A549 (cell line): ENCODE data around the gene CHST11. TPM values are rescaled to one million over a fixed set of nuclear protein-coding genes. Genes with fewer than 3 reads are reported as not detected.

ENCODE experiments used
- ATAC-seq, 2 experiments: fragments of 200-7000 bp in 1 of 2; fragments of >200 bp in 1 of 2; cut with Nextera tagmentation in 1 of 2; cut with Tn5 transposase in 1 of 2; 3 replicates each; pipeline versions ENCODE4 v1.8.0 to v1.9.1; 2018 to 2020; ENCODE audit warnings: mild to moderate bottlenecking in 1 of 2, moderate library complexity in 1 of 2
- CTCF ChIA-PET: fragments of 300-600 bp; sonication (Branson Sonifier 250); formaldehyde crosslinking; extraction: SDS; loops from one replicate; lab custom pipeline; 2021; ENCODE audit warnings: antibody characterized with exemption, inconsistent platforms; lab: Yijun Ruan, JAX
- POLR2A ChIA-PET: fragments of 350-600 bp; formaldehyde crosslinking; extraction: SDS; loops from one replicate; lab custom pipeline; 2021; ENCODE audit warnings: antibody characterized with exemption, inconsistent platforms; lab: Yijun Ruan, JAX
- DNase-seq, 2 experiments: peaks; one replicate each; pipeline versions ENCODE4 v3.0.0 to v3.0.0-alpha.2; 2011 to 2016; ENCODE audit warnings: low read depth in 1 of 2, low spot score in 1 of 2
- FAIRE-seq: peaks from 2 replicates; lab custom pipeline; 2011; peaks lifted over from hg19 to GRCh38; lab: Jason Lieb, UNC
- H3K27ac ChIP-seq, 2 experiments: fragments of >200 bp; sonication (Bioruptor Twin); formaldehyde crosslinking; 3 replicates each; pipeline ENCODE4 v1.5.1; 2016 to 2017
- H3K4me1 ChIP-seq: fragments of >200 bp; sonication (Bioruptor Twin); formaldehyde crosslinking; 3 replicates; pipeline ENCODE4 v1.6.1; 2016
- H3K4me2 ChIP-seq: fragments of >200 bp; sonication (Bioruptor Twin); formaldehyde crosslinking; 3 replicates; pipeline ENCODE4 v1.6.1; 2016
- H3K4me3 ChIP-seq: fragments of >200 bp; sonication (Bioruptor Twin); formaldehyde crosslinking; 3 replicates; pipeline ENCODE4 v1.5.1; 2016
- H3K9me3 ChIP-seq: fragments of >200 bp; sonication (Bioruptor Twin); formaldehyde crosslinking; 3 replicates; pipeline ENCODE4 v1.6.1; 2016
- BHLHE40 ChIP-seq: IDR thresholded peaks from 2 replicates; pipeline ENCODE4 v1.6.1; 2012; ENCODE audit warnings: low read depth, low read length, inconsistent platforms
- CBX8 ChIP-seq: fragments of 200-600 bp; sonication (generic); IDR thresholded peaks from 2 replicates; pipeline ENCODE4 v1.6.1; 2016
- CEBPB ChIP-seq, 2 experiments: fragments of >200 bp in 1 of 2; sonication (Bioruptor Twin) in 1 of 2; formaldehyde crosslinking in 1 of 2; IDR thresholded peaks; 2 replicates each; pipeline ENCODE4 v1.6.1; 2012 to 2016
- CHD2 ChIP-seq: fragments of 150-350 bp; IDR thresholded peaks from 2 replicates; pipeline ENCODE4 v1.6.1; 2014; ENCODE audit warnings: low read length; ENCODE audit not compliant: partially characterized antibody
- CHD4 ChIP-seq: fragments of 200-600 bp; sonication (generic); IDR thresholded peaks from 2 replicates; pipeline ENCODE4 v1.6.1; 2016; ENCODE audit warnings: antibody characterized with exemption, mild to moderate bottlenecking, borderline replicate concordance
- EHF ChIP-seq: fragments of 250-450 bp; sonication (Bioruptor Pico); IDR thresholded peaks from 2 replicates; pipeline ENCODE4 v1.5.0; 2020; ENCODE audit warnings: mild to moderate bottlenecking
- FOSB ChIP-seq: fragments of 250-450 bp; sonication (Bioruptor Pico); IDR thresholded peaks from 2 replicates; pipeline ENCODE4 v1.5.0; 2020; ENCODE audit warnings: mild to moderate bottlenecking, moderate library complexity
- FOXS1 ChIP-seq: fragments of 250-450 bp; sonication (Bioruptor Pico); IDR thresholded peaks from 2 replicates; pipeline ENCODE4 v1.5.0; 2020; ENCODE audit warnings: mild to moderate bottlenecking, moderate library complexity
- HDAC2 ChIP-seq: fragments of 200-600 bp; sonication (generic); IDR thresholded peaks from 2 replicates; pipeline ENCODE4 v1.6.1; 2016
- HEYL ChIP-seq: fragments of 250-450 bp; sonication (Bioruptor Pico); IDR thresholded peaks from 2 replicates; pipeline ENCODE4 v1.8.0; 2021; ENCODE audit warnings: mild to moderate bottlenecking, moderate library complexity
- HOXB5 ChIP-seq: fragments of 250-450 bp; sonication (Bioruptor Pico); IDR thresholded peaks from 2 replicates; pipeline ENCODE4 v1.5.0; 2020; ENCODE audit warnings: mild to moderate bottlenecking, moderate library complexity
- JUN ChIP-seq, 2 experiments: fragments of >200 bp; sonication (Bioruptor Twin); formaldehyde crosslinking; IDR thresholded peaks; 2 replicates in 1 of 2; 3 replicates in 1 of 2; pipeline ENCODE4 v1.6.1; 2016 to 2017
- KDM5A ChIP-seq: fragments of 200-600 bp; sonication (generic); IDR thresholded peaks from 2 replicates; pipeline ENCODE4 v1.6.1; 2016; ENCODE audit warnings: antibody characterized with exemption, mild to moderate bottlenecking
- MAZ ChIP-seq: fragments of 150-350 bp; IDR thresholded peaks from 2 replicates; pipeline ENCODE4 v1.6.1; 2014; ENCODE audit warnings: antibody characterized with exemption, low read depth, low read length, borderline replicate concordance
- MYC ChIP-seq: IDR thresholded peaks from 2 replicates; pipeline ENCODE4 v1.6.1; 2012; ENCODE audit warnings: mild to moderate bottlenecking, inconsistent platforms, low read length, improper control_type of control experiment, borderline replicate concordance
- NPAS2 ChIP-seq: fragments of 250-450 bp; sonication (Bioruptor Pico); IDR thresholded peaks from 2 replicates; pipeline ENCODE4 v1.8.0; 2022; ENCODE audit warnings: mild to moderate bottlenecking, moderate library complexity, borderline replicate concordance
- PHF8 ChIP-seq: fragments of 200-600 bp; sonication (generic); IDR thresholded peaks from 2 replicates; pipeline ENCODE4 v1.6.1; 2016; ENCODE audit warnings: low read depth, mild to moderate bottlenecking, antibody characterized with exemption, moderate library complexity, borderline replicate concordance
- POLR2A ChIP-seq: IDR thresholded peaks from 2 replicates; pipeline ENCODE4 v1.6.1; 2012; ENCODE audit warnings: mild to moderate bottlenecking, low read length
- POLR2AphosphoS2 ChIP-seq: conservative IDR thresholded peaks from 2 replicates; pipeline ENCODE4 v1.6.1; 2012; ENCODE audit warnings: low read length, improper control_type of control experiment, inconsistent platforms
- RARB ChIP-seq: fragments of 250-450 bp; sonication (Bioruptor Pico); IDR thresholded peaks from 2 replicates; pipeline ENCODE4 v1.8.0; 2021; ENCODE audit warnings: mild to moderate bottlenecking, moderate library complexity
- RCOR1 ChIP-seq: fragments of 150-350 bp; IDR thresholded peaks from 2 replicates; pipeline ENCODE4 v1.6.1; 2014; ENCODE audit warnings: antibody characterized with exemption, low read length, low read depth
- RNF2 ChIP-seq: fragments of 200-600 bp; sonication (generic); IDR thresholded peaks from 2 replicates; pipeline ENCODE4 v1.6.1; 2016; ENCODE audit warnings: low read depth, mild to moderate bottlenecking, antibody characterized with exemption, moderate library complexity, borderline replicate concordance
- TFCP2L1 ChIP-seq: fragments of 250-450 bp; sonication (Bioruptor Pico); IDR thresholded peaks from 2 replicates; pipeline ENCODE4 v1.5.0; 2021; ENCODE audit warnings: mild to moderate bottlenecking
- ZNF302 ChIP-seq: fragments of 250-450 bp; sonication (Bioruptor Pico); IDR thresholded peaks from 2 replicates; pipeline ENCODE4 v1.9.0; 2021; ENCODE audit warnings: inconsistent platforms, mild to moderate bottlenecking, moderate library complexity
- WGBS: methylation state at CpG from one replicate; pipeline ENCODE4 v1.1.6; 2017; ENCODE audit errors: missing lambda C conversion rate; 5-methylcytosine and 5-hydroxymethylcytosine counted together
- polyA plus RNA-seq, 4 experiments: library from polyadenylated mRNA; depleted of rRNA in 3 of 4; stranded (reverse); fragments of >200 nt; fragmentation: RNase III in 1 of 4; extraction: RNeasy Plus Mini Kit Qiagen cat#74134 plus additional on column Dnase treatment in 1 of 4; gene quantifications; 2 replicates in 3 of 4; 3 replicates in 1 of 4; pipeline ENCODE4 v1.2.3, GENCODE V29; 2011 to 2017
- TF ChIP-seq, protein P1 (sequence below): fragments of 250-450 bp; sonication (Bioruptor Pico); IDR thresholded peaks from 2 replicates; pipeline ENCODE4 v1.5.0; 2020; ENCODE audit warnings: low read depth, mild to moderate bottlenecking, moderate library complexity
- TF ChIP-seq, protein P2 (sequence below): fragments of >200 bp; sonication (Bioruptor Twin); formaldehyde crosslinking; IDR thresholded peaks from 3 replicates; pipeline ENCODE4 v1.5.1; 2016
- TF ChIP-seq, protein P3 (sequence below): IDR thresholded peaks from 2 replicates; pipeline ENCODE4 v1.6.1; 2012
- TF ChIP-seq, protein P4 (sequence below): IDR thresholded peaks from 2 replicates; pipeline ENCODE4 v1.6.1; 2012

The CHST11 gene
- polyA plus RNA-seq, 2 of the 4 experiments (the other 2 are of a cell fraction) = 19.2 to 21.8 TPM

DNA sequence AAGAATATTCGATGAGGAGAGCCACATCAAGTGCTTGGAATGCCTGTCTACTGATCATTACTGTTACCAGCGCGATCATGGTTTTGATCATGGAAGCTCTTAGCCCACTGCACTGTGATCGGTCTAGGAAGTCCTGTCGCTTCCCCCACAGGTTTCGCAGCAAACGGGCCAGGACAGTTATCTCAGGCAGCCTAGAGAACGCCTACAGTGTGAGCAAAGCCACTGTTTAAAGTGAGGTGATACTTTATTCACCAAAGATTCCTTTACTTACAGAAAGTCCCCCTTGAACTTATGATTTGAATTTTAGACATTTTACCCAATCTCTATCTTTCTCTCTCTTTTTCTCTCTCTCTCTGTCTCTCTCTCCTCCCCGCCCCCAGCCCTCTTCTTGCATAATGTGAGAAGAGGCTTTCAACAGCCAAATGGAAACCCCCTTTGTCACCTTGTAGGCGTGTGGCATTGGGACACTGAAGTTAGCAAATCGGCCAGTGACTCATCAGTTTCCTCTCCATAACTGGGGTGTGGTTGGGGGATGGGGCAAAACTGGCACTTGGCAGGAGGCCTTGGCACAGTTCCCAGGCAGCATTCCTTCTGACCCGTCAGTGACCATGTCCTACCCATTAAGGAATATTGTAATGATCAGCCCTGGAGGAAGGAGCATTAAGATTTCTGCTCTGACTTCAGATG is 214.8 kb downstream of the CHST11 start (continued):
- TF ChIP-seq, protein P1, sequence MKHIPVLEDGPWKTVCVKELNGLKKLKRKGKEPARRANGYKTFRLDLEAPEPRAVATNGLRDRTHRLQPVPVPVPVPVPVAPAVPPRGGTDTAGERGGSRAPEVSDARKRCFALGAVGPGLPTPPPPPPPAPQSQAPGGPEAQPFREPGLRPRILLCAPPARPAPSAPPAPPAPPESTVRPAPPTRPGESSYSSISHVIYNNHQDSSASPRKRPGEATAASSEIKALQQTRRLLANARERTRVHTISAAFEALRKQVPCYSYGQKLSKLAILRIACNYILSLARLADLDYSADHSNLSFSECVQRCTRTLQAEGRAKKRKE (CRISPR knock-in tag) = 0 out of 2 replicates have a peak, but pooled peaks have one; percentile 52
- TF ChIP-seq EHF (CRISPR knock-in tag) (peak; percentile 29; the same call in 1 of the 2 replicates), HEYL (0 out of 2 replicates have a peak, but pooled peaks have one; percentile 52), TFCP2L1 (CRISPR knock-in tag) (no peak), RARB (CRISPR knock-in tag) (peak; percentile 89), CHD2 (peak; percentile 75), PHF8 (no peak), HDAC2 (no peak), ZNF302 (0 out of 2 replicates have a peak, but pooled peaks have one; percentile 13), RNF2 (no peak), NPAS2 (no peak), FOSB (CRISPR knock-in tag) (peak; percentile 44; the same call in 1 of the 2 replicates), MYC (peak; percentile 76; the same call in 1 of the 2 replicates), POLR2A (no peak), POLR2AphosphoS2 (no peak), CHD4 (no peak), BHLHE40 (no peak; the same call in 1 of the 2 replicates), MAZ (no peak), CBX8 (no peak), CEBPB (IDR thresholded peaks at IDR 0.05) (peak; percentile 99 to 100), HOXB5 (peak; percentile 59; the same call in 1 of the 2 replicates), RCOR1 (peak; percentile 17; the same call in 1 of the 2 replicates), JUN (IDR thresholded peaks at IDR 0.05) (peak; percentile 98; a peak in 4 of 5 replicates), KDM5A (no peak)
- TF ChIP-seq, protein P2, sequence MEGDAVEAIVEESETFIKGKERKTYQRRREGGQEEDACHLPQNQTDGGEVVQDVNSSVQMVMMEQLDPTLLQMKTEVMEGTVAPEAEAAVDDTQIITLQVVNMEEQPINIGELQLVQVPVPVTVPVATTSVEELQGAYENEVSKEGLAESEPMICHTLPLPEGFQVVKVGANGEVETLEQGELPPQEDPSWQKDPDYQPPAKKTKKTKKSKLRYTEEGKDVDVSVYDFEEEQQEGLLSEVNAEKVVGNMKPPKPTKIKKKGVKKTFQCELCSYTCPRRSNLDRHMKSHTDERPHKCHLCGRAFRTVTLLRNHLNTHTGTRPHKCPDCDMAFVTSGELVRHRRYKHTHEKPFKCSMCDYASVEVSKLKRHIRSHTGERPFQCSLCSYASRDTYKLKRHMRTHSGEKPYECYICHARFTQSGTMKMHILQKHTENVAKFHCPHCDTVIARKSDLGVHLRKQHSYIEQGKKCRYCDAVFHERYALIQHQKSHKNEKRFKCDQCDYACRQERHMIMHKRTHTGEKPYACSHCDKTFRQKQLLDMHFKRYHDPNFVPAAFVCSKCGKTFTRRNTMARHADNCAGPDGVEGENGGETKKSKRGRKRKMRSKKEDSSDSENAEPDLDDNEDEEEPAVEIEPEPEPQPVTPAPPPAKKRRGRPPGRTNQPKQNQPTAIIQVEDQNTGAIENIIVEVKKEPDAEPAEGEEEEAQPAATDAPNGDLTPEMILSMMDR = no peak
- TF ChIP-seq, protein P3, sequence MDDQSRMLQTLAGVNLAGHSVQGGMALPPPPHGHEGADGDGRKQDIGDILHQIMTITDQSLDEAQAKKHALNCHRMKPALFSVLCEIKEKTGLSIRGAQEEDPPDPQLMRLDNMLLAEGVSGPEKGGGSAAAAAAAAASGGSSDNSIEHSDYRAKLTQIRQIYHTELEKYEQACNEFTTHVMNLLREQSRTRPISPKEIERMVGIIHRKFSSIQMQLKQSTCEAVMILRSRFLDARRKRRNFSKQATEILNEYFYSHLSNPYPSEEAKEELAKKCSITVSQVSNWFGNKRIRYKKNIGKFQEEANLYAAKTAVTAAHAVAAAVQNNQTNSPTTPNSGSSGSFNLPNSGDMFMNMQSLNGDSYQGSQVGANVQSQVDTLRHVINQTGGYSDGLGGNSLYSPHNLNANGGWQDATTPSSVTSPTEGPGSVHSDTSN = peak; percentile 77
- TF ChIP-seq, protein P4, sequence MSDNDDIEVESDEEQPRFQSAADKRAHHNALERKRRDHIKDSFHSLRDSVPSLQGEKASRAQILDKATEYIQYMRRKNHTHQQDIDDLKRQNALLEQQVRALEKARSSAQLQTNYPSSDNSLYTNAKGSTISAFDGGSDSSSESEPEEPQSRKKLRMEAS = peak; percentile 94
- TF ChIP-seq, all 56 proteins: peak for 28

DNA sequence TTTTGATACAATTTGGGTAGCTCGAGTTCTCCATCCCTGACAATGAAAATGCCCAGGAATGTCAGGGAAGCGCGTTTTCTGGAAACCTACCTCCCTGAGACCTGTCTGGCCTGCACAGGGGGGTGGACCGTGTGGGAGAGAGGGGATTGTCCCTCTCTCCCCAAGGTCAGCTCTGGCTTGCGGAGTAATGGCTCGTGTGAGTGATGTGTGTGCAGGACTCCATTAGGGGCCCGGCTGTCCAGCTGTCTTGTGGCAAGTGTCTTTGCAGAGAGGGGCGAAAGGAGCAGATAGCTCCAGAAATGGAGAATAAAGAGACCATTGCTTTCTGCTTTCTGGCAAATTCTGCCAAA is 215.3 kb downstream of the CHST11 start:
- no peaks in the 10 kb centered on the region for H3K9me3 ChIP-seq
- H3K4me3 ChIP-seq = peak overlapping the region; percentile 5; the same call in 1 of the 3 replicates
- 13% methylated on average over 8 of the region's 8 CpGs for WGBS
- TF ChIP-seq RNF2 = no peak
- TF ChIP-seq FOXS1 (CRISPR knock-in tag) = no peak
- 0 out of 2 replicates have a peak, but pooled peaks have one; percentile 1 for TF ChIP-seq MYC
- no peak for TF ChIP-seq NPAS2
- H3K27ac ChIP-seq = peak overlapping the region; percentile 84 to 93
- peak overlapping the region; percentile 69 for H3K4me2 ChIP-seq
- peaks cover 59% of the 10 kb centered on the region for H3K4me1 ChIP-seq
- CTCF ChIA-PET = interaction anchor here (2.4 kb wide), 1 partner anchor 215 kb away, joined by 7 read pairs; the partner anchor contains the start of gene CHST11
- ATAC-seq (peak; percentile 58 to 71), DNase-seq (no peak), FAIRE-seq (no peak)
- POLR2A ChIA-PET = interaction anchor here (0.8 to 1.9 kb wide), 2 partner anchors 9 to 68 kb away, joined by 3 to 10 read pairs; no protein-coding TSS in a partner anchor
